A549 (cell line): ENCODE data around the gene JMJD4. TPM values are rescaled to one million over a fixed set of nuclear protein-coding genes. Genes with fewer than 3 reads are reported as not detected.

Experiments
- ATAC-seq, 2 experiments: fragments of 200-7000 bp in 1 of 2; fragments of >200 bp in 1 of 2; cut with Nextera tagmentation in 1 of 2; cut with Tn5 transposase in 1 of 2; 3 replicates each; pipeline versions ENCODE4 v1.8.0 to v1.9.1; 2018 to 2020; ENCODE audit warnings: mild to moderate bottlenecking in 1 of 2, moderate library complexity in 1 of 2
- CTCF ChIA-PET: fragments of 300-600 bp; sonication (Branson Sonifier 250); formaldehyde crosslinking; extraction: SDS; loops from one replicate; lab custom pipeline; 2021; ENCODE audit warnings: antibody characterized with exemption, inconsistent platforms; lab: Yijun Ruan, JAX
- POLR2A ChIA-PET: fragments of 350-600 bp; formaldehyde crosslinking; extraction: SDS; loops from one replicate; lab custom pipeline; 2021; ENCODE audit warnings: antibody characterized with exemption, inconsistent platforms; lab: Yijun Ruan, JAX
- DNase-seq, 2 experiments: peaks; one replicate each; pipeline versions ENCODE4 v3.0.0 to v3.0.0-alpha.2; 2011 to 2016; ENCODE audit warnings: low read depth in 1 of 2, low spot score in 1 of 2
- FAIRE-seq: peaks from 2 replicates; lab custom pipeline; 2011; peaks lifted over from hg19 to GRCh38; lab: Jason Lieb, UNC
- H3K27ac ChIP-seq, 2 experiments: fragments of >200 bp; sonication (Bioruptor Twin); formaldehyde crosslinking; 3 replicates each; pipeline ENCODE4 v1.5.1; 2016 to 2017
- H3K4me1 ChIP-seq: fragments of >200 bp; sonication (Bioruptor Twin); formaldehyde crosslinking; 3 replicates; pipeline ENCODE4 v1.6.1; 2016
- H3K4me2 ChIP-seq: fragments of >200 bp; sonication (Bioruptor Twin); formaldehyde crosslinking; 3 replicates; pipeline ENCODE4 v1.6.1; 2016
- H3K4me3 ChIP-seq: fragments of >200 bp; sonication (Bioruptor Twin); formaldehyde crosslinking; 3 replicates; pipeline ENCODE4 v1.5.1; 2016
- H3K9me3 ChIP-seq: fragments of >200 bp; sonication (Bioruptor Twin); formaldehyde crosslinking; 3 replicates; pipeline ENCODE4 v1.6.1; 2016
- BCL3 ChIP-seq: fragments of >200 bp; sonication (Bioruptor Twin); formaldehyde crosslinking; IDR thresholded peaks from 3 replicates; pipeline ENCODE4 v1.6.1; 2016
- BHLHE40 ChIP-seq: IDR thresholded peaks from 2 replicates; pipeline ENCODE4 v1.6.1; 2012; ENCODE audit warnings: low read depth, low read length, inconsistent platforms
- CBX8 ChIP-seq: fragments of 200-600 bp; sonication (generic); IDR thresholded peaks from 2 replicates; pipeline ENCODE4 v1.6.1; 2016
- CEBPB ChIP-seq, 2 experiments: fragments of >200 bp in 1 of 2; sonication (Bioruptor Twin) in 1 of 2; formaldehyde crosslinking in 1 of 2; IDR thresholded peaks; 2 replicates each; pipeline ENCODE4 v1.6.1; 2012 to 2016
- CHD2 ChIP-seq: fragments of 150-350 bp; IDR thresholded peaks from 2 replicates; pipeline ENCODE4 v1.6.1; 2014; ENCODE audit warnings: low read length; ENCODE audit not compliant: partially characterized antibody
- CHD4 ChIP-seq: fragments of 200-600 bp; sonication (generic); IDR thresholded peaks from 2 replicates; pipeline ENCODE4 v1.6.1; 2016; ENCODE audit warnings: antibody characterized with exemption, mild to moderate bottlenecking, borderline replicate concordance
- EHF ChIP-seq: fragments of 250-450 bp; sonication (Bioruptor Pico); IDR thresholded peaks from 2 replicates; pipeline ENCODE4 v1.5.0; 2020; ENCODE audit warnings: mild to moderate bottlenecking
- ELK1 ChIP-seq: fragments of 150-350 bp; IDR thresholded peaks from 2 replicates; pipeline ENCODE4 v1.6.1; 2014; ENCODE audit warnings: low read depth, mild to moderate bottlenecking, low read length
- ESRRA ChIP-seq: fragments of 150-350 bp; IDR thresholded peaks from 2 replicates; pipeline ENCODE4 v1.6.1; 2014; ENCODE audit warnings: mild to moderate bottlenecking, low read length, borderline replicate concordance
- FOSL2 ChIP-seq, 2 experiments: fragments of 450-650 bp in 1 of 2; fragments of >200 bp in 1 of 2; sonication (Bioruptor Twin) in 1 of 2; formaldehyde crosslinking; IDR thresholded peaks; 2 replicates each; pipeline versions ENCODE4 v1.5.0 to v1.6.1; 2016 to 2020; ENCODE audit warnings: mild to moderate bottlenecking in 1 of 2, moderate library complexity in 1 of 2
- HES2 ChIP-seq: fragments of >200 bp; sonication (Bioruptor Twin); formaldehyde crosslinking; IDR thresholded peaks from 2 replicates; pipeline ENCODE4 v1.6.1; 2016
- HEYL ChIP-seq: fragments of 250-450 bp; sonication (Bioruptor Pico); IDR thresholded peaks from 2 replicates; pipeline ENCODE4 v1.8.0; 2021; ENCODE audit warnings: mild to moderate bottlenecking, moderate library complexity
- HOXB13 ChIP-seq: fragments of 250-450 bp; sonication (Bioruptor Pico); IDR thresholded peaks from 2 replicates; pipeline ENCODE4 v1.5.0; 2020; ENCODE audit warnings: low read depth, mild to moderate bottlenecking, moderate library complexity
- KDM5A ChIP-seq: fragments of 200-600 bp; sonication (generic); IDR thresholded peaks from 2 replicates; pipeline ENCODE4 v1.6.1; 2016; ENCODE audit warnings: antibody characterized with exemption, mild to moderate bottlenecking
- MAFK ChIP-seq: fragments of 450-650 bp; IDR thresholded peaks from 2 replicates; pipeline ENCODE4 v1.6.1; 2014; ENCODE audit not compliant: partially characterized antibody
- NFE2L2 ChIP-seq: fragments of 150-350 bp; conservative IDR thresholded peaks from 2 replicates; pipeline ENCODE4 v1.6.1; 2014; ENCODE audit warnings: low read length
- POLR2AphosphoS2 ChIP-seq: conservative IDR thresholded peaks from 2 replicates; pipeline ENCODE4 v1.6.1; 2012; ENCODE audit warnings: low read length, improper control_type of control experiment, inconsistent platforms
- RARB ChIP-seq: fragments of 250-450 bp; sonication (Bioruptor Pico); IDR thresholded peaks from 2 replicates; pipeline ENCODE4 v1.8.0; 2021; ENCODE audit warnings: mild to moderate bottlenecking, moderate library complexity
- RCOR1 ChIP-seq: fragments of 150-350 bp; IDR thresholded peaks from 2 replicates; pipeline ENCODE4 v1.6.1; 2014; ENCODE audit warnings: antibody characterized with exemption, low read length, low read depth
- RFX5 ChIP-seq: fragments of 450-650 bp; IDR thresholded peaks from 2 replicates; pipeline ENCODE4 v1.7.1; 2014; ENCODE audit warnings: antibody characterized with exemption, mild to moderate bottlenecking, moderate library complexity
- RNF2 ChIP-seq: fragments of 200-600 bp; sonication (generic); IDR thresholded peaks from 2 replicates; pipeline ENCODE4 v1.6.1; 2016; ENCODE audit warnings: low read depth, mild to moderate bottlenecking, antibody characterized with exemption, moderate library complexity, borderline replicate concordance
- SMC3 ChIP-seq: fragments of >200 bp; sonication (Bioruptor Twin); formaldehyde crosslinking; IDR thresholded peaks from 3 replicates; pipeline ENCODE4 v1.6.1; 2018; ENCODE audit warnings: inconsistent platforms
- TFCP2L1 ChIP-seq: fragments of 250-450 bp; sonication (Bioruptor Pico); IDR thresholded peaks from 2 replicates; pipeline ENCODE4 v1.5.0; 2021; ENCODE audit warnings: mild to moderate bottlenecking
- TP53 ChIP-seq: fragments of 250-450 bp; sonication (Bioruptor Pico); IDR thresholded peaks from 2 replicates; pipeline ENCODE4 v1.5.0; 2021; ENCODE audit warnings: mild to moderate bottlenecking, moderate library complexity
- WGBS: methylation state at CpG from one replicate; pipeline ENCODE4 v1.1.6; 2017; ENCODE audit errors: missing lambda C conversion rate; 5-methylcytosine and 5-hydroxymethylcytosine counted together
- polyA plus RNA-seq, 4 experiments: library from polyadenylated mRNA; depleted of rRNA in 3 of 4; stranded (reverse); fragments of >200 nt; fragmentation: RNase III in 1 of 4; extraction: RNeasy Plus Mini Kit Qiagen cat#74134 plus additional on column Dnase treatment in 1 of 4; gene quantifications; 2 replicates in 3 of 4; 3 replicates in 1 of 4; pipeline ENCODE4 v1.2.3, GENCODE V29; 2011 to 2017

Gene JMJD4
- polyA plus RNA-seq, 2 of the 4 experiments (the other 2 are of a cell fraction), result 18.8 to 21.2 TPM

- no peak overlapping the region for H3K4me3 ChIP-seq
- TF ChIP-seq EHF (CRISPR knock-in tag) (no peak), CEBPB (IDR thresholded peaks at IDR 0.05) (no peak), BCL3 (no peak), HOXB13 (CRISPR knock-in tag) (no peak), SMC3 (no peak)
- CTCF ChIA-PET, result interaction anchor here (1.2 to 9.8 kb wide), 4 partner anchors 10 to 238 kb away, joined by 3 to 166 read pairs (median 4); partner anchors contain the start of gene WNT9A
- no peaks in the 10 kb centered on the region for H3K9me3 ChIP-seq
- no peak for ATAC-seq
- POLR2A ChIA-PET, result no interaction called here
- DNase-seq, result no peak
- no peak for FAIRE-seq
- H3K4me2 ChIP-seq, result no peak overlapping the region
- H3K4me1 ChIP-seq, result peaks cover 29% of the 10 kb centered on the region
- WGBS, result 96% methylated on average over 9 of the region's 9 CpGs
- H3K27ac ChIP-seq, result no peak overlapping the region
Measured at GRCh38 chr1:227760377-227760776, 25.3 kb upstream of the JMJD4 start.

- no peak overlapping the region for H3K27ac ChIP-seq
- H3K9me3 ChIP-seq, result no peaks in the 10 kb centered on the region
- no peak overlapping the region for H3K4me3 ChIP-seq
- ChIA-PET CTCF (interaction anchor here (1.2 to 9.8 kb wide), 5 partner anchors 10 to 311 kb away, joined by 3 to 166 read pairs (median 4); partner anchors contain the start of gene WNT9A), POLR2A (no interaction called here)
- TF ChIP-seq TP53 (CRISPR knock-in tag), result no peak
- FAIRE-seq (no peak), ATAC-seq (no peak), DNase-seq (no peak)
- 85% methylated on average over 15 of the region's 15 CpGs for WGBS
- H3K4me2 ChIP-seq, result no peak overlapping the region
- peaks cover 22% of the 10 kb centered on the region for H3K4me1 ChIP-seq
Measured at GRCh38 chr1:227759341-227760300, 24.5 kb upstream of the JMJD4 start.

- no peak overlapping the region for H3K27ac ChIP-seq
- H3K9me3 ChIP-seq, result no peaks in the 10 kb centered on the region
- H3K4me2 ChIP-seq, result no peak overlapping the region
- H3K4me1 ChIP-seq, result peaks cover 18% of the 10 kb centered on the region
- no peak for TF ChIP-seq RNF2
- no peak for TF ChIP-seq EHF (CRISPR knock-in tag)
- TF ChIP-seq CHD2, result no peak
- TF ChIP-seq CBX8, result no peak
- TF ChIP-seq POLR2AphosphoS2, result no peak
- TF ChIP-seq BHLHE40, result no peak
- ATAC-seq (no peak), DNase-seq (no peak), FAIRE-seq (no peak)
- POLR2A ChIA-PET, result no interaction called here
- WGBS, result 89% methylated on average over 6 of the region's 6 CpGs
- no peak overlapping the region for H3K4me3 ChIP-seq
- CTCF ChIA-PET, result interaction anchor here (1.3 to 9.8 kb wide), 3 partner anchors 191 to 310 kb away, joined by 4 to 166 read pairs (median 4); partner anchors contain the start of gene WNT9A
Measured at GRCh38 chr1:227758366-227758765, 23.3 kb upstream of the JMJD4 start.

GRCh38 chr1:227757781-227758180, 22.7 kb upstream of the JMJD4 start:
- DNase-seq (no peak), FAIRE-seq (no peak), ATAC-seq (no peak)
- 64% methylated on average over 2 of the region's 2 CpGs for WGBS
- ChIA-PET CTCF (interaction anchor here (1.3 to 9.8 kb wide), 3 partner anchors 192 to 309 kb away, joined by 4 to 166 read pairs (median 4); partner anchors contain the start of gene WNT9A), POLR2A (no interaction called here)
- no peak overlapping the region for H3K4me2 ChIP-seq
- no peak overlapping the region for H3K27ac ChIP-seq
- TF ChIP-seq TFCP2L1 (CRISPR knock-in tag) (no peak), NFE2L2 (no peak), FOSL2 (IDR thresholded peaks at IDR 0.05) (no peak), FOSL2 (CRISPR knock-in tag; IDR thresholded peaks at IDR 0.05) (no peak), MAFK (no peak), KDM5A (no peak), RFX5 (no peak), RNF2 (no peak), BCL3 (no peak), RARB (CRISPR knock-in tag) (no peak), RCOR1 (no peak), CHD4 (no peak), ESRRA (no peak), ELK1 (no peak), TP53 (CRISPR knock-in tag) (no peak), HES2 (no peak), HEYL (CRISPR knock-in tag) (no peak)
- no peaks in the 10 kb centered on the region for H3K9me3 ChIP-seq
- H3K4me1 ChIP-seq, result peaks cover 12% of the 10 kb centered on the region
- no peak overlapping the region for H3K4me3 ChIP-seq
